ENCODE results near the gene RFK. TPM values are rescaled to one million over a fixed set of nuclear protein-coding genes. Genes with fewer than 3 reads are reported as not detected.
A peak's percentile ranks its signal among the peaks of the same experiment; 100 is the strongest.

Gene RFK
- total and polyA plus RNA-seq, 11 donors, result 11.2 to 29.5 (median 23.6) TPM

- TF ChIP-seq POLR2A (IDR thresholded peaks at IDR 0.05) (no peak), CTCF (IDR thresholded peaks at IDR 0.05) (no peak)
- H3K4me1 ChIP-seq, result peaks cover 0 to 54% (median 21%) of the 10 kb centered on the region in 12 donors
Observed at GRCh38 chr9:76374783-76375559, 19.3 kb downstream of the RFK start.

GRCh38 chr9:76373784-76374474 lies 20.3 kb downstream of the RFK start:
- H3K4me3 ChIP-seq, result no peak overlapping the region
- DNase-seq, result no peak
- 84 to 89% (median 86%) methylated on average over 6 of the region's 6 CpGs for WGBS, 4 donors
- TF ChIP-seq POLR2A (IDR thresholded peaks at IDR 0.05) (no peak), CTCF (IDR thresholded peaks at IDR 0.05) (no peak)
- no peak for ATAC-seq
- H3K9me3 ChIP-seq, result no peaks in the 10 kb centered on the region
- H3K27ac ChIP-seq, result peak overlapping the region in 8 of 12 donors; percentile 43 to 77 (median 56)
- H3K27me3 ChIP-seq, result no peaks in the 10 kb centered on the region
- intact Hi-C loops (cut with DNase I), result no loop called here
- no peaks in the 10 kb centered on the region for H3K36me3 ChIP-seq
- H3K4me1 ChIP-seq, result peaks cover 0 to 62% (median 24%) of the 10 kb centered on the region in 12 donors

More at GRCh38 chr9:76374783-76375559, 19.3 kb downstream of the RFK start:
- Histone ChIP-seq H3K36me3 (no peaks in the 10 kb centered on the region), H3K27me3 (no peaks in the 10 kb centered on the region), H3K4me3 (no peak overlapping the region), H3K9me3 (no peaks in the 10 kb centered on the region), H3K27ac (peak overlapping the region in 9 of 12 donors; percentile 28 to 77 (median 57))
- 71 to 80% (median 74%) methylated on average over 10 of the region's 10 CpGs for WGBS, 4 donors
- DNase-seq (peak; percentile 79 to 88 (median 81)), ATAC-seq (peak; percentile 87 to 95 (median 92))
- intact Hi-C loops (cut with DNase I), result no loop called here

- no peaks in the 10 kb centered on the region for H3K36me3 ChIP-seq
- H3K9me3 ChIP-seq, result no peaks in the 10 kb centered on the region
- H3K4me3 ChIP-seq, result no peak overlapping the region
- ATAC-seq, result peak; percentile 44 to 84 (median 72)
- DNase-seq, result peak; percentile 30 to 77 (median 65)
- TF ChIP-seq POLR2A (IDR thresholded peaks at IDR 0.05), result no peak
- no peak for TF ChIP-seq CTCF (IDR thresholded peaks at IDR 0.05)
- intact Hi-C loops (cut with DNase I), result no loop called here
- WGBS, 4 donors, result 36 to 61% (median 43%) methylated on average over 4 of the region's 4 CpGs
- H3K27ac ChIP-seq, result peak overlapping the region in 11 of 12 donors; percentile 3 to 81 (median 49)
- peaks cover 0 to 62% (median 24%) of the 10 kb centered on the region in 12 donors for H3K4me1 ChIP-seq
- H3K27me3 ChIP-seq, result no peaks in the 10 kb centered on the region
Observed at GRCh38 chr9:76373173-76373783, 20.9 kb downstream of the RFK start.

GRCh38 chr9:76372336-76372735 lies 21.9 kb downstream of the RFK start:
- no peaks in the 10 kb centered on the region for H3K27me3 ChIP-seq
- no peak overlapping the region for H3K4me3 ChIP-seq
- DNase-seq (no peak), ATAC-seq (no peak)
- no peaks in the 10 kb centered on the region for H3K9me3 ChIP-seq
- H3K36me3 ChIP-seq, result no peaks in the 10 kb centered on the region
- H3K27ac ChIP-seq, result peak overlapping the region in 7 of 12 donors; percentile 25 to 81 (median 54)
- TF ChIP-seq POLR2A (IDR thresholded peaks at IDR 0.05) (no peak), CTCF (IDR thresholded peaks at IDR 0.05) (no peak)
- H3K4me1 ChIP-seq, result peaks cover 0 to 62% (median 24%) of the 10 kb centered on the region in 12 donors
- intact Hi-C loops (cut with DNase I), result no loop called here

All from heart left ventricle (tissue), 16 donors.